22Rv1 (cell line): ENCODE data around the gene CARD14.

ENCODE experiments used
- CTCF ChIP-seq: fragments of 450-650 bp; IDR thresholded peaks from 2 replicates; pipeline ENCODE4 v1.5.1; 2017; ENCODE audit warnings: mild to moderate bottlenecking
- ZFX ChIP-seq: fragments of 450-650 bp; IDR thresholded peaks from 2 replicates; pipeline ENCODE4 v1.6.1; 2017; ENCODE audit warnings: antibody characterized with exemption, borderline replicate concordance

- TF ChIP-seq ZFX, result no peak
- no peak for TF ChIP-seq CTCF
Measured at GRCh38 chr17:80219013-80219762, 49.4 kb downstream of the CARD14 start.
